GM21717 (cell line): Measurements from ENCODE around the gene ILRUN.
"Not testable (repeated sequence)": the region's sequence is repeated elsewhere in the genome, so short reads cannot be mapped to it uniquely, and the experiment has no call there.

Source experiments
- ATAC-seq: cut with Tn5 transposase; IDR thresholded peaks from one replicate; pipeline ENCODE4 v1.9.1; 2021; ENCODE audit warnings: mild to moderate bottlenecking, moderate library complexity; ENCODE audit not compliant: unreplicated experiment

ILRUN gene

DNA sequence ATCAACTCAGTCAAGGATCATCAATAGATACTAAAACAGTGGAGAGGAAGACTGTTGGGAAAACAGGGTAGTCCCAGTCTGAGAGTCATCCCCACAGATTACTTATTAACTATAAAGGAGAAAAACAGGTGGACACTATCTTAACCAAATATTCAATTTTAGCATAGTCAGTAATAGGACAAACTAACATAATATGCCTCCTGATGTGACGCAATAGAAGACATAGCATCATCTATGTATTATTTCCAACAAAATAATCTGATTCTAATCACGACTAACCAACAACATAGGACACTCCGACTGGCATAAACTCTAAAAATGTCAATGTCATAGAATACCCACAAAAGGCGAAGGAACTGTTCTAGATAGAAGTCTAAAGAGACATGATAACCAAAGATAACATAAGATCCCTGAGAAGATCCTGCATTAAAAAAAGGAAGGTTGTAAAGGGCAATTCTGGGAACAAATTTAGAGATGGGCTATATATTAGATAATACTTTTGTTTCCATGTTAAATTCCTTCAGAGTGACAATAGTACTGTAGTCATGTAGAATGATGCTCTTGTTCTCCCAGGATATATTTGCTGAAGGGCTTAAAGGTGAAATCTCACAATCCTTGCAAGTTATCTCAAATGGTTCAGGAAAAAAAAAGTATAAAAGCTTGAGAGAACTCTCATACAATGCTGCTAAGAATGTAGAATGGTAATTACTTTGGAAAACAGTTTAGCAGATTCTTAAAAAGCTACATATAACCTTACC is 28.9 kb downstream of the ILRUN start:
- no peak for ATAC-seq

DNA sequence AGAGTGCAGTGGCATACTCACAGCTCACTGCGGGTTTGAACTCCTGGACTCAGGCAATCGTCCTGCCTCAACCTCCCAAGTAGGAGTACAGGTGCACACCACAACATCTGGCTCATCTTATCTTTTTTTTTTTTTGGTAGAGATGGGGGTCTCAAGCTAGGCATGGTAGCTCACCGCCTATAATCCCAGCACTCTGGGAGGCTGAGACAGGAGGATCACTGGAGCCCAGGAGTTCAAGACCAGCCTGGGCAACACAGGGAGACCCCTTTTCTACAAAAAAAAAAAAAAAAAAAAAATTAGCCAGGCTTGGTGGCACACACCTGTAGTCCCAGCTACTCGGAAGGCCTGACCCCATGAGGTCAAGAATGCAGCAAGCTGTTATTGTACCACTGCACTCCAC is 31.5 kb downstream of the ILRUN start:
- no peak for ATAC-seq

DNA sequence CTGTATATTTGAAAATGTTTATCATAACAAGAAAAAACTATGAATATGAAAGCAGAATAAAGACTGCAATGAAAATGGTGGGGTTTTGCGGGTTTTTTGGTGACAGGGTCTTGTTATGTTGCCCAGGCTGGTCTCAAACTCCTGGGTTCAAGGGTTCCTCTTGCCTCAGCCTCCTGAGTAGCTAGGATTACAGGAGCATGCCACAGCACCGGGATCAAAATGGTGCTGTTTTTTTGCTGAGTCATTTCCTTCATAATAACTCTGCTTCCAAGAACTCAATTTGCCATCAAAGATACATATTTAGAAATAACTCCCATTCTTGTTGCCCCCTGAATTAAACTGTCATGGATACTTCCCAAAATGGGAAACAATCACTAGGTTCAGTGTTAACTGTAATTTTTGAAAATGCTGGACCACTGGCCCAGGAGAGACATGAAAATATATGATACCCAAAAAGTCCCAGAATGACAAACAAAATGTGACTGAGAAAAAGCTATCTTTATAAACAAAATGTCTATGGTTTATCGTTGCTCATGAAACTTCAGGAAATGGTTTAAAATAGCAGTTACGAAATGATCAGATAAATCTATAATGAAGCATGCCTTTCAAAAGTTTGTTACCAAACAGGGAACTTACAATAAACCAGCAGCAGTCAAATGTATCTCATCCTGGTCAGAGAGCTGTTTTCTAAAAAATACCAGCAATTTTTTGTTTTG is 32.2 kb downstream of the ILRUN start:
- no peak for ATAC-seq

DNA sequence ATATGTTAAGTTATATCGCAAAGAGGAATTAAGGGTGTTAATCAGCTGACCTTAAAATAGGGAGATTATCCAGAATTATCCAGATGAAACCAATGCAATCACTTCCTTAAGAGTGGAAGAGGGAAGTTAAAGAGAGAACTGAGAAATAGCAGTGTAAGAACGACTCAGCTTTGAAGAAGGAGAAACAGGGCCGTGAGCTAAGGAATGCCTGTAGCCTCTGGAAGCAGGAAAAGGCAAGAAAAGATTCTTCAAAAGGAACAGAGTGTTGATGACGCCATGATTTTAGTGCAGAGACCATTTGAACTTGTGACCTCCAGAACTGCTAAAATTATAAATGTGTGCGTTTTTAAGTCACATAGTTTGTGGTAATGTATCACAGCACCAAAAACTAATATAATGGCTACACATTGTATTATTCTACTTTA is 32.7 kb downstream of the ILRUN start:
- no peak for ATAC-seq

DNA sequence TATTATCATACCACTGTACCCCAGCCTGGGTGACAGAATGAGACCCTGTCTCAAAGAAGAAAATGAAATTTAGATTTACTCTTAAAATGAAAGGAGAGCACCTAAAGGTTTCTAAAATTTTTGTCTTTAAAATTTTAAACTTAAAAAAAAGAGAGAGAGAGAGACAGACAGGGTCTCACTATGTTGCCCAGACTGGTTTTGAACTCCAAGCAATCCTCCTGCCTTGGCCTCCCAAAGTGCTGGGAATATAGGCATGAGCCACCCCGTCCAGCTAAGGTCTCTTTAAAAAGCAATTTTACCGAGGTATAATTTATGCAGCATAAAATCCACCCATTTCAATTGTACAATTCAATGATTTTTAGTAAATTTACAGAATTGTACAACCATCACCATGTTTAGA is 33.2 kb downstream of the ILRUN start:
- ATAC-seq, result no peak

DNA sequence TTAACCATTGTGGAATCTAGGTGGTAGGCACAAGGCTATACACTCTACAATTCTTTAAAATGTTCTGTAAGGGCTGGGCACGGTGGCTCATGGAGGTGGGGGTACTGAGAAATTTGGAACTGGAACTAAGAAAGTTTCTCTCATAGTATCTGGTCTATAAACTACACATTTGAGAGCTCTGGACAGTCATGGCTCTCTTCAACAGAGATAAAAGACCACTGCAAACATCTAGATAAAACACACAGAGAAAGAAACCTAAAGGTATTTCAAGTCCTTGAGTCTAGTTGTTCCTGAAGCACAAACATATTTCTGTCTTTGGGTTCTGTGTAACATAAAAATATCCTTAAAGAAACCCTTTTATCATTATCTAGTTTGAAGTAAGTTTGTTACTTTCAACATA is 35.2 kb downstream of the ILRUN start:
- ATAC-seq, result no peak

DNA sequence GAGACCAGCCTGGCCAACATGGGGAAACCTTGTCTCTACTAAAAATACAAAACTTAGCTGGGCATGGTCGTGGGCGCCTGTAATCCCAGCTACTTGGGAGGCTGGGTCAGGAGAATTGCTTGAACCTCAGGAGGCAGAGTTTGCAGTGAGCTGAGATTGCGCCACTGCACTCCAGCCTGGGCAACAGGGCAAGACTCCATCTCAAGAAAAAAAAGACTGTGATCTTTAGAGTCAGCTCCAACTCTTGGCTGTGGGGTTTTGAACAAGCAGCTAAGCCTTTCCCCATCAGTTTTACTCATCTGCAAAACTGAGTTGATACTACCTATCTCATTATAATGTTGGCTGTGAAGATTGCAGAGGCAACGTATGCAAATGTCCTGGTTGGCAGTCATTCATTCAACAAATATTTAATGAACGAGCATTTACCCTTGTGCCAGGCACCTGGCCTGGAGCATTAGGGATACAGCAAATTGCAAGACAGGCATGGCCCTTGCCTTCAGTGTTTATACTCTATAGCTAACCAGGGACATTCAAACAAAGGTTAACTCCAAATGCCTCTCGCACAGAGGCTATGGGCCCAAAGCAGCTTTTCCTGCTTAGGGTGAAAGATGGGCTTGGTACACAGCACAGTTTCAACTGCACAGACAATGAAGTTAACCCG is 37.8 kb downstream of the ILRUN start:
- ATAC-seq, result no peak

DNA sequence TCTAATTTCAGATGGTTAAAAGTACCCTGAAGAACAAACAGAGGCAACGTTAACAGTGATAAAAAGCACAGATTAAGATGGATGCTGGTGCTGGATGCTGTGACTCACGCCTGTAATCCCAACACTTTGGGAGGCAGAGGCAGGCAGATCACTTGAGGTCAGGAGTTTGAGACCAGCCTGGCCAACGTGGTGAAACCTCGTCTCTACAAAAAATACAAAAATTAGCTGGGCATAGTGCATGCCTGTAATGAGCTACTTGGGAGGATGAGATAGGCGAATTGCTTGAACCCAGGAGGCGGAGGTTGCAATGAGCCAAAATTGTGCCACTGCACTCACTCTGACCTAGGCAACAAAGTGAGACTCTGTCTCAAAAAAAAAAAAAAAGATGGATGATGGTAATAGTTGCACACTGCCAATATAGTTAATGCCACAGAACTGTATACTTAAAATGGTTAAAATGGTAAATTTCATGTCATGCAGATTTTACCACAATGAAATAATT is 38.5 kb downstream of the ILRUN start:
- ATAC-seq, result not testable (repeated sequence)

DNA sequence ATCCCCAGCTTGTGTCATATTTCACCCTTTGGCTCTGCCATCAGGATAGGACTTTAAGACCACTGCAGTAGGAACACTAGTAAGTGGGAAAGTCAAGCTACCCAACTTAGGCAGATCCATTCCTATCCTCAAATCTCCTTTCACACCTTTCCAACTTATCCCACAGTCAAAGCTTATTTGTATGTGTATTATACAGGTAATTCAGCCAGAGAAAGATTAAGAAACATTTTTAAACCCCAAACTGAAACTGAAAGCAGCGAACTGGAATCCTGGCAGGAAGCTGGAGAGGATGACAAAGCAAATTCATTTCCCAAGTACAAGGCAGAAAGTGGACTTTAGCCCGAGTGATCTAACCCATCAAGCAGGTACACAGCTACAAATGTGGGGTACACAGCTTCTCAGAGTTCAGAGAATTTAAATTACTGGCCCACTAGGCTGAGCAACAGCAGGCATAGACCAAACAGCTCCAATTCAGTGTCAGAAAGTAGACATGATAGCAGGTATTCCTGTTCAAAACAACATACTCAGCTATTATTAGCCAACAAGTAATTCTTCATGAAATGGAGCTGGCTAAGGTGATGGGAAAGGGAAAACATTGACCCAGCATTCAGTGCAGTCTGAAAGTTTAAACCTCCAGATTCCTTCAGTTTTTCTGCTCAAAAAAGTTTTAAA is 39.1 kb downstream of the ILRUN start:
- no peak for ATAC-seq

DNA sequence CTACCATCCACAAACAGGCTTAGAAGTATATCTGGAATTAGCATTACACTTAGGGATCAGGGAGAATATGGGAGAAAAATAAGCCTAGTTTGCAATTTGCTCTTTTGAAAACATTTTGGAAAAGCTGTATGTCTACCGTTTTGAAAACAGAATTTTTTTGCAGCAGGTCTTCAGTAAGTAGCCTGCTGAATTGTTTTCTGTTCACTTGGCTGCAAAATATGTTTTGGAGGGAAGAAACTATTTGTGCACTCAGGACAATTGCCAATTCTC is 39.6 kb downstream of the ILRUN start:
- ATAC-seq, result no peak

DNA sequence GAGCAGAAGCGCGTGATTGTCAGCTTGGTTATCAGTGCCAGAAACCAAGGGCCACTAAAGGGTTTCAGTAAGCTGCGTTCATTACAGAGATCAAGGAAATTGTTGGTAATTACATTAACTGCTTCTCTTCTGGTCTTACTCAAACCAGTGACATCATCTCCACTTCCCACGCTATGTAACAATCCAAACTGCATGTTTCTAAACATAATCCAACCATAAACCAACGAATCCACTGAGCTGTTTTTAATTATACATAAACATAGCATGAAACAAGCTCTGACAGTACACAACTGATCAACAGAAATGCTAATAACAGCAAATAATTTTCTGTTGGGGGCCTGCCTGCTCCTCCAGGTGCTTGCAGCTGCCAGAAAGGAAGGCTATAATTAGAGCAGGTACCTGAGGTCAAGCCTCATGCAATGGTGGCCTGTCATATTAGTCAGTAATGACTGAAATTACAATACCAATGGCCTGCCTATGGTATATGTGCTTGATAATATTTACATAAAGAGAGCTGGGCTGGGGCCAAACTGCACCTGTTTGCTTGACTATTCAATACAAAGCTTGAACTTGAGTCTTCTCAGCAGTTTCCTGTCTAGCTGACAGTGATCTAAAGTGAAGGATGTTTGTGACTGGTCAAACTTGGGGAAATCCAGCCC is 40.1 kb downstream of the ILRUN start:
- ATAC-seq, result peak; percentile 85

DNA sequence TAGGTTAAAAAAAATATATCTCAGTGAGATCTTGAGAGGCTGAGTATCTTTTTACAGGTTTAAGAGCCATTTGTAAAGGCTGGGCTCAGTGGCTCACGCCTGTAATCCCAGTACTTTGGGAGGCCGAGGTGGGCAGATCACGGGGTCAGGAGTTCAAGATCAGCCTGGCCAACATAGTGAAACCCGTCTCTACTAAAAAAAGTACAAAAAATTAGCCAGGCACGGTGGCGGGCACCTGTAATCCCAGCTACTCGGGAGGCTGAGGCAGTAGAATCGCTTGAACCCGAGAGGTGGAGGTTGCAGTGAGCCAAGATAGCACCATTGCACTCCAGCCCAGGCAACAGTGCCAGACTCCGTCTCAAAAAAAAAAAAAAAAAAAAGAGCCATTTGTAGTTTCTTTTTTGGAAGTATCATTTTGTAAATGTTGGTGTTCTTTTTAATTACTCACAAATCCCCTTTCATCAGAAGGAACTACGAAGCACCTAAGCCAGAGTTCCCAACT is 40.6 kb downstream of the ILRUN start:
- ATAC-seq, result not testable (repeated sequence)

DNA sequence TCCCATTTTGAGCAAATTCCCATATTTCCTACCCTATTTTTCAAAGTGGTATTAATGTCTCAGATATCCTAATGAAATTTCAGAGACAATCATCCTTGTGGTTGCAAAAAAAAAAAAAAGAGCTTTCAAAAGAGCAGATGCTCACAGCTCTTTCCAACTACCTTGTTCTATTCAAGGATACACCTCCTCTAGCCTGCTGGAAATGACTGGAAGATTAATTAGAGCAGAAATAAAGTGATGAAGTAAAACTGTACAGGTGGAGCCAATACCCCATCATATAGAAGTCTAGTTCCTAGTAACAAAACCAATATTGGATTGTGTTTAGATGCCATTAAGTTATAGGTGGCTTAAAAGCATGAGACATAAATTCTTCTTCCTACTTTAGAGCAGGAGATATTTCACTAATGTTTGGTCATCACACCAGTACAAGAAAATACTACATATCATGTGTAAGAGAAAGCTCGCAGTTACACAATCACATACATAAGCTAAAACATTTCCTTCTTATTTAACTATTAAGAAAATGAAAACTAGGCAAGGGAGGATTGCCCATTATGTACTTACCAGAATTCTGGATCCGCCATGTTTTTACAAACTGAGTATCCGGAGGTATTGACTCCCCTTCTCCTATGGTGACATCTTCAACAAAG is 42.4 kb downstream of the ILRUN start:
- ATAC-seq, result no peak

DNA sequence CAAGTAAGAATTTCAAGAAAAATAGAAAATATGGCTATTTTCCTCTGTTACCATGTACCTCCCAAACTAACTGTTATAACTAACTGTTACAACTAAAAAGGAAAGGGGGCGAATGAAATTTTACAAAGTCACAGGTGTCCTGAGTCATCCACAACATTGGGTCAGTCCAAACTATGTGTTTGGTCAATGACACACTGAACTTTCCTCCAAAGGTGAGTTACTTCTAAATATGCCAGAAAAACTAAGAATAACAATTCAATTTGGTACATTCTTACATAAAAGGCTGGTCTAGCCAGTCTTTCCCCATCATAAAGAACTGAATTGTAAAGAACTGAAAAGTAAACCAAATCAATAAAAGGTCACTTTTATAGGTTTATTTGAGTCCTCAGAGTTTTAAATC is 44.3 kb downstream of the ILRUN start:
- no peak for ATAC-seq

DNA sequence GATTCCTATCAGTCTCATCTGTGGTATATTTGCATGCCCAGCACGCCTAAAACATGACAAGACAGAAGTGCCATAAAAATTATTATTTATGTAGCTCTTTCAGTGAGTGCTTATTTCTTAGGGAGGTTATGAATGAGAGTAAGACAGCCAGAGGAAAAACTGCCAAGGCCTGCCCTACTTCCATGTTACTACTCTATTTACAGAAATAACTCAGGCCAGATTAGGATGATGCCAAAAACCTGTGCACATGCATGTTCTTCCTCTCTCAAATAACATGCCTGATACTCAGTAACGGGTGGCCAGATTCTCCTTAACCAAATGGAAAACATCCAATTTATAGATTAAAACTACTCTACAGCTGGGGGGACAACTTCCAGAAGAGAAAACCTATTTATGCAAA is 45.7 kb downstream of the ILRUN start:
- no peak for ATAC-seq

DNA sequence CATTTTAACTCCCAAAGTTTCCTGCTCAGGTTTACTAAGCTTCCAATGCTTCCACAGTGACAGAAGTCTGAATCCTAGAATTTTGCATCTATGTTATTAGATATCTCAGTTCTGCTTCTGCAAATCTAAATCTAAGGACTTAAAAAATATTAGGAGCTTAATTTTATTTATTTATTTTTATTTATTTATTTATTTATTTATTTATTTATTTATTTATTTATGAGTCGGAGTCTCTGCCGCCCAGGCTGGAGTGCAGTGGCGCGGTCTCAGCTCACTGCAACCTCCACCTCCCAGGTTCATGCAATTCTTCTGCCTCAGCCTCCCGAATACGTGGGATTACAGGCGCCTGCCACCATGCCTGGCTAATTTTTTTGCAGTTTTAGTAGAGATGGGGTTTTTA is 46.3 kb downstream of the ILRUN start:
- not testable (repeated sequence) for ATAC-seq

DNA sequence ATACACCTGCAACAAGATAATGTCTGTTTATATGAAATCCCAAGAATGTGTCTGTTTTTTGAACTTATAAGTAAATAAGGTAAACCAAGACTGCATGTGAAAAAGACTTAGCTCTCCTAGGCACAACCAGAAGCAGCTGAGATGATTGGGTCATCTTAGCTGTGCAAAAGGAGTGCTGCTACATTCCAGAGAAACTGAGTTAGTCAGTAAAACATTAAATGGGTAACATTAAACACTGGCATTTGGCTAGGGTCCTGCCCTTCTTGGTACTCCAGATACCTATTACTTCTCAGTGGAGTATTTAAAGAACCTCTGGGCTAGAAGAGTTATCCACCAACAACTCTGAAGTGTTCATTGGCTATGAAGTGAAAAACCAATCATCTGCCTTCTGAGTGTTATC is 47.8 kb downstream of the ILRUN start:
- no peak for ATAC-seq
